ENCODE measurements around the gene CXorf58.

The CXorf58 gene

DNA sequence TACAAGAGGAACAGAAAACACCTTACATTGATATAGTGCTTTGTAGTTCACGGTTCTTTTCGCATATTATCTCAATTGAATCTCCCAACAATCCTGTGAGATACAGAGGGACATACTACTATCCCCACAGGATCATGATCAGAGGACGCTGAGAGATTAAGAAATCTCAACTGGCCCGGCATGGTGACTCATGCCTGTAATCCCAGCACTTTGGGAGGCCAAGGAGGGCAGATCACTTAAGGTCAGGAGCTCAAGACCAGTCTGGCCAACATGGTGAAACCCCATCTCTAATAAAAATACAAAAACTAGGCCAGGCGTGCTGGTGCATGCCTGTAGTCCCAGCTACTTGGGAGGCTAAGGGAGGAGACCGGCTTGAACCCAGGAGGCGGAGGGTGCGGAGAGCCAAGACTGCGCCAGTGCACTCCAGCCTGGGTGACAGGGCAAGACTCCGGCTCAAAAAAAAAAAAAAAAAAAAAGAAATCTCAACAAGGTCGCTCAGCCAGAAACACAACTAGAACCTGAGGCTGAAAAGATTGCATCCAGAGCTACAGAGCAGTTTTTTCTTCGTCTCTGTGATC is 7.5 kb upstream of the CXorf58 start:
- DNase-seq (ENCODE audit: low read depth in 2 of 2) = no peak

DNA sequence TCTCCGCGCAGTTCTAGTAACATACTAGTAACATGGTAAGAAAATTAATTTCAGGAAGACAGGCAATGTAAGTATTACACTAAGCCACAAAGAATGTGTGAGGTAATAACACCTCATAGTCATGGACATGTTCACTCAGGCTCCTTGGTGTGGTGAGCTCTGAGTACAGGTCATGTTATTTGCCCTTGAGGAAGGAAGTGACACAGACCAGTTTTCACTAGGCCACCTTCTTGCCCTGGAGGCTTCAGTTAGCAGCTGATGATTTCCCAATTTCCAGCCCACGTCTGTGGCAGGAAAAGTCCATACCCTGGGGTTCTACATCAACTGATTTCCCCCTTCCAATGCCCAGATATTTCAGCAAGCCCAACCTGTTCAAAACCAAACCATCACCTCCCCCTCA is 6.7 kb upstream of the CXorf58 start:
- DNase-seq (ENCODE audit: low read depth in 2 of 2) = no peak

DNA sequence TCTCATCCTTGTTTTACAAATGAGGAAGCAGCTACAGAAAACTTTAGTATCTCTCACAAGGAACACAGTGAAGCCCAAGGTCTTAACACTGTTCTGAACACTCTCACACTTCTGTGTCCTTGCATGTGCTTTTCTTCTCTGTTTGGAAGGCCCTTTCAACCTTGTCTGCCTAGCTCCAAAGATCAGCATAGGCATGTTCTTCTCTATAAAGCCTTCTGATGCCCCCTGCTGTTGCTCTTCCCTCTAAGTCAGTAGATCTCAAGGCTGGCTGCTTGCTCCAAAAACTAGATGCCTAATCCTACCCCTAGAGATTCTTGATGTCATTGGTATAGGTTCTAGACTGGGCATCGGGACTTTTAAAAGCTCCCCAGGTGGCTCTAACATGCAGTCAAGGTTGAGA is 6.0 kb upstream of the CXorf58 start:
- peak in 1 of 2 experiments; percentile 37 for DNase-seq (ENCODE audit: low read depth in 2 of 2)

DNA sequence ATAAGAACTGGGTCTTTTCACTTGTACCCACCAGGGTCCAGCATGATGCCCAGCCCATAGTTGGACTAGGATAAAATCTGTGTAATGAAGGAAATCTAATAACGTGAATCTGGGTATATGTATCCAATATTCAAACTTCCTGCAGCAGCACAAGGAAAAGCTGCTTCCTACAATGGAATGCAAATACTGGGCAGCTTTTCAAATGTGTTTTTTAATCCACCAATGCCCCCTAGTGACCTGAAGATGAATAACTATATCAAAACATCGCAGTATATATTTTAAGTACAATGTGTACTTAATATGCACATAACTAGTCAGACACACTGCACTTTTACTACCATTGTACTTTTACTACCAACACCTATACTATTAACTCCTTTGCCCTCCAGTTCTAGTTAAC is 5.4 kb upstream of the CXorf58 start:
- peak in 1 of 2 experiments; percentile 25 for DNase-seq (ENCODE audit: low read depth in 2 of 2)

DNA sequence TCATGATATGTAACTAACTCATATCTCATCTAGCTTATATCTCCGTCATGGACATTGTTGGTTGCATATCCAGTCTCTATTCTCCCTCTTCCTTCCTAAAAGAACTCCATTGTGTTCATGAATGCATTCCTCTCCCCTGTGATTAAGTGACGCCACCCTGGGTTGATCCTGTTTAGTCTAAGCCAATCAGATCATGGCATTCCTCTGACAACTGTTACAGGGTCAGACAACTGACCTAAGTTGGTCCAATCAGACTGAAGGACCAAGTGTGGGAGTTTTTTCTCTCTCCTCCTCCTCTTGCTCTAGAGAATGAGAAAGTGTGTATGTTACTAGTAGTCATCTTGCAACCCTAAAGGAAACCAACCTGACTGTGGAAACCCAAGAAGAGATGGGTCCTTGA is 3.7 kb upstream of the CXorf58 start:
- no peak for DNase-seq (ENCODE audit: low read depth in 2 of 2)

DNA sequence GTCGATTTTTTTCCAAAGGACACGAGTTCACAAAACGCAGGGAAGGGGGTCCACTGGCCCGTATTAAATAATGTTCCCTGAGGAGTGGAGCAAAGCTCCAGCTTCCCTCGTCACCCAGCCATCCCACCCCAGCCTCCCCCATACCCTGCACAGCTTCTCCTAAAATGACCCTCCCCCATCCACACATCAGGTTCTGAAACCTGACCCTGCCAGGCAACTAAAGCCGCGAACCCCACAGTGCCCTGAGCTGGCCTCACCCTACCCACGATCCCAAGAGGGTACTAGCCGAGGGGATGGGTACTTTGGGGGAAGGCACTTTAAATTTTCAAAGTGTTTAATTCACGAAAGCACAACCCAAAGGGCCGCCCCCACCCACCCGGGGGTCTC is 702 bp upstream of the CXorf58 start:
- DNase-seq (ENCODE audit: low read depth in 2 of 2) = no peak

DNA sequence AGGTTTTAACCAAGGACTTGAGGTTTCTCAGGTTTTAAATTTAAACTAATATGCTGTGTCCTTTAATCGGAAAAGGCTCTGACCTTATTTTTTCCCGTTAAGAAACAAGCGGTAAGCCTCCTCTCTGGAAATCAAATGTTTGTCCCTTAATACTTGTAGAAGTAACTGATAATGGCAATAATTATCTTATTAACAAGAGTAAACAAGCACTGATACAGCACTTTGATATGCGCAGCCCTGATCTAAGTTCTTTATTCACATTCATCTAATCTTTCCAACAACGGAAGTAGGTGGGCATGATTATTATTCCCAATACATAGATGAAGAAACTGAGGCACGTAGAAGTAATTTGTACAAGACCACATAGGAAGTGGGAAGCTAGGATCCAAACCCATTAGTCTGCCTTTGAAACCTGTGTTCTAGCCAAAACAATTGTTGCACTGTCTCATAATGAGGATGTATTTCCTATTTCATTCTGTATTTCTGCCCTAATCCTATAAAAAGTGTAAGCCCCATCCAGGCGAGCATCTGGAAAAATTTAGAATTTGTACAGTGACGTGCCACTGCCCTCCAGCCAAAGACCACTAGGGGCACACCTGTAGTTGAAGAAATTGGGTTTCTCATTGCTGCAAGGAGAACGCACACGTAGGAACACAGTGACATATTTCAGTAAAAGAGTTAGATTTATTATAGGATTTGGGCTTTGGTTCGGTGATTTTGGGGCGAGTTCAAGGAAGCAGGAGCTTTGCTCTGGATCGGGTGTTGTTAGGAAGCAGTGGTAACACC is 606 bp downstream of the CXorf58 start:
- no peak for DNase-seq (ENCODE audit: low read depth in 2 of 2)

DNA sequence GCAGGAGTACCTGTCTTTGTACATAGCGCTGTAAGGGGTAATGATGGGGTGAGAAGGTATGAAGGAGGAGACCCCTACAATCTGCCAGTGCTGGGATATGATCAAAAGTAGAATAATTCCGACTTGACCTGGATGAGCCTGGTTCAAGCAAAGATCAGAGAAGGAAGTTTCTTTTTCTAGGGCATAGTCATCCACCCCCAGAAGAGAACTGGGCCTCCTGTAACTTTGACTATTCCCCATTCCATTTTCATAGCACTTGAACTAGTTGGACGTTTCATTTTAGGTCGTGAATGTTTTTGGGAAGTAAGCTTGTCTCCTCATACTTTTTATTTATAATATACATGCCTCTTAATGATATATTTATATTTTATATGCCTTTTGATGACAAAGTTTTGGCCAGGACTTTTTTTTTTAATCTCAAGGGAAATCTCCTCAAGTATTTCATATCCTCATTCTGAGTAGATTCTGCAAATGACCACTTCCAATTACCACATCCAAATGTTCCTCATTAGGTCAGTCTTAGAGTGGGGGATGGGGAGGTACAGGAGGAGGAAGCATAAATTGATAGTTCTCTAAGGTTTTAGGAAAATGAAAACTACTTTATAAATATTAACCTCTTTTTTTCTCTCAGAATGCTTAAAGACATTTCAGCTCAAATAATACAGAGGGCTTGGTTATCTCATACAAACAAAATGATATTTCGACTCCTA is 3.5 kb downstream of the CXorf58 start:
- DNase-seq (ENCODE audit: low read depth in 2 of 2) = no peak

DNA sequence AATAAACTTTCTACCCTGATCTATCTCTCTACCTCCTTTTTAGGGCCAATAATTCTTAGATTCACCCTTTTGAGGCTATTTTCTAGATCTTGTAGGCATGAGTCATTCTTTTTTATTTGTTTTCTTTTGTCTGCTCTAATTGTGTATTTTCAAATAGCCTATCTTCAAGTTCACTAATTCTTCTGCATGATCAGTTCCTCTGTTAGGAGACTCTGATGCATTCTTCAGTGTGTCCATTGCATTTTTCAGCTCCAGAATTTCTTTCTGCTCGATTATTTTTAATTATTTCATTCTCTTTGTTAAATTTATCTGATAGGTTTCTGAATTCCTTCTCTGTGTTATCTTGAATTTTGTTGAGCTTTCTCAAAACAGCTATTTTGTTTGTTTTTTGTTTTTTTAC is 11.3 kb downstream of the CXorf58 start:
- DNase-seq (ENCODE audit: low read depth in 2 of 2) = no peak

DNA sequence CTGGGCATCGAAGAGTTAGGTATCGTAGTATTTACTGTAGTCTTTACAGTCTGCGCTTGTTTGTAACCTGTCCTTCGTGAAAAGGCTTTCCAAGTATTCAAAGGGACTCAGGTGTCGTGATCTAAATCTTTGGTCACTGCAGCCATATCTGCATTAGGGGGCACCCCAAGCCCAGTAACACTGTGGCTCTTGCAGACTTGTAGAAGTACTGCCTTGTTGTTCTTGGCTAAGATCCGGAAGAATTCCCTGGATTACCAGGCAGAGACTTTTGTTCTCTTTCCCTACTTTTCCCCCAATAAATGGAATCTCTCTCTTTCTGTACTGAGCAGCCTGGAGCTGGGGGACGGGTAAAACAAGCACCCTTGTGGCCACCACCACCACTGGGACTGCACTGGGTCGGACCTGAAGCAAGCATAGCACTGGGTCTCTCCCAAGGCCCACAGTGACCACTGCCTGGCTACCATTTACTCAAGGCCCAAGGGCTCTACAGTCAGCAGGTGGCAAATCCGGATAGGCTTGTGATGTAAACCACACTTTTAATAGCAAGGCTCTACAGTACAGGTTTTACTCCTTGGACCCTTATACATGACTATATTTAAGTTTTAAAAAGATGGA is 12.0 kb downstream of the CXorf58 start:
- no peak for DNase-seq (ENCODE audit: low read depth in 2 of 2)

DNA sequence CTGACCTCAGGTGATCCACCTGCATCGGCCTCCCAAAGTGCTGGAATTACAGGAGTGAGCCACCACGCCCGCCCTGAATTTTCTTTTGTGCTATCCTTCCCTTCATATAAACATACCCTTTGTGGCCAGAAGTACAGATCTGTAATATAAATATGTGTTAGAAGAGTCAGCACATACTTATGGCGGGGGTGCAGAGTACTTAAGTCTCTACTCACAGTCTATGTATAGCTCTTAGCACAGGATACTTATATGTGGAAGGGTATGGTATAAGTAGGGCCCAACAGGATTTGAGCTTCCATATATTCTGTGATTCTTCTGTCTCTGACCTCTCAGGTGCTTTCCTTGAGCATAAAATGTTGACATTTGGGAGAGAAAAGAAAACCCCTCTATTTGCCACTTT is 18.2 kb downstream of the CXorf58 start:
- no peak for DNase-seq (ENCODE audit: low read depth in 2 of 2)

DNA sequence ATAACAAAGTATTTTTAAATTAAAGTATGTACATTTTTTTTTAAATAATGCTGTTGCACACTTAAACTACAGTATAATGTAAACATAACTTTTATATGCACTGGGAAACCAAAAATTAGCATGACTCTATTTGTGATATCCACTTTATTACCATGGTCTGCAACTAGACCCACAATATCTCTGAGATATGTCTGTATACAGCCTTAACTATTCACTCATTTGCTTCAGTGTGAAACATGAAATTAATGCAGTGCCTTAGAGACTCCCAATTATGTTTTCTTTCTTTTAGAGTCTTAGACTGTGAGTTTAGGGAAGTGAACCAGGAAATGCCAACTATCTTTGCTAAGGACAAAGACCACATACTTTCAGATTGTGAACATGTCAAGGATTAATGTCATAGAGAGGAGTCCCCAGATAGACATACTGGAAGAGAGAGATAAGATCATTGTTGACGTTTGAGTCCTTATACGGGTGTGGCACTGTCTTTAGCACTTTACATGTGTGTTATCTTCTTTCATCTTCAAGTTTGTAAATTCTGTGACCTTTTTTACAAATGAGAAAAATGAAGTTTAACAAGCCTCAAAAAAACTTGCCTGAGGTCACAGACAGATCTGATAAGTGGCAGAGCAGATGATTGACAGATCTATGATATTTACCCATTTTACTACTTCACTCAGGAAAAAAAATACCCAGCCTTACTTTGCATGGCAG is 23.2 kb downstream of the CXorf58 start:
- no peak for DNase-seq (ENCODE audit: low read depth in 2 of 2)

DNA sequence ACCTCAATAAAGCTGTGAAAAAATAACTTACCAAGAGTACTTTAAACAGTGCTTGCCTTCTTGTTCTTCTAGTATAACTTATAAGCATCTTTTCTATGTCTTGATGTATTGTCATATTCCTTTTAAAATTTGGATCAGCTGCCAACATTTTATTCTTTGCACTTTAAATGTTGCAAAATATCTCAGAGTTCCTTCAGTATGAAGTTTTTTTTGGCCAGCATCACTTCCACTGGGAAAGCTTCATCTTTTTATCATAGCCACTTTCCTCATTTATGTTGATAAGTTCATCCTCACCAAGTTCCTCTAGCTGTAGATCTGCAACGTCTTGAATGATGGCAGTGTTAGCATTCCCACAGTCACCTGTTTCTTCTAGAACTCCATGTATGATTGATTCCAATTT is 24.2 kb downstream of the CXorf58 start:
- no peak for DNase-seq (ENCODE audit: low read depth in 2 of 2)

DNA sequence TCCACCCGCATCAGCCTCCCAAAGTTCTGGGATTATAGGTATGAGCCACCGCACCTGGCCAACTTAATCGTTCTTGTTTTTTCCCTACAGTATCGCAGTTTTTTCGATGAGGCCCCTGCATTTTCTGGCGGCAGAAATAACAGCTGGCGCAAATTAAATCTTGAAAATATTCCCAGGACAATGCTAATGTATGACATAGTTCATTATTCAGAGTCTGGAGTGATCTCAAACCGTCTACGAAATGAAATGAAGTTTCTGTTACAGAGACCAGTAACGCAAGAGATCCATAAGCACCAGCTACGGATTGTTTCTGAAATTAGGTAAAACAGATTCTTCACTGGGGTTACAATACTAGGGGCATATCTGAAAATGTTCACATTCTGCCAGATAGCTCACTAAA is 27.3 kb downstream of the CXorf58 start:
- DNase-seq (ENCODE audit: low read depth in 2 of 2) = peak in 1 of 2 experiments; percentile 24

DNA sequence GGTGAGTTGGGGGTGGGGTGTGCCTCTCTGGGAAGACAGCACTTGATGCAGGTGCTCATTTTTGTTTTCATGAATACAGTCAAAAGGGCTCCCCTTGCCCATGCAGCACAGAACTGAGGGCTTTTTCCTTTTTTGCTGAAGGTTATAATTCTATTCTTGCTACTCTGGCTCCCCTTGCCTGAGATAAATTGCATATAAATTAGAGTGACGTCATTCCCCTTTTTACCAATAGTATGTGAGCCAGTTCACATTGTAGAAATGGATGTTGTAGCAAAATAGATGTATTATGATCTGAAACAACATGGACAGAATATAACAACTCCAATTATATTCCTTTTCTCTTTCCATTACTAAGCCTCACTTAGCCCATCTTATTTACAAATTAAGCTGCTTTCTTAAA is 28.4 kb downstream of the CXorf58 start:
- no peak for DNase-seq (ENCODE audit: low read depth in 2 of 2)

DNA sequence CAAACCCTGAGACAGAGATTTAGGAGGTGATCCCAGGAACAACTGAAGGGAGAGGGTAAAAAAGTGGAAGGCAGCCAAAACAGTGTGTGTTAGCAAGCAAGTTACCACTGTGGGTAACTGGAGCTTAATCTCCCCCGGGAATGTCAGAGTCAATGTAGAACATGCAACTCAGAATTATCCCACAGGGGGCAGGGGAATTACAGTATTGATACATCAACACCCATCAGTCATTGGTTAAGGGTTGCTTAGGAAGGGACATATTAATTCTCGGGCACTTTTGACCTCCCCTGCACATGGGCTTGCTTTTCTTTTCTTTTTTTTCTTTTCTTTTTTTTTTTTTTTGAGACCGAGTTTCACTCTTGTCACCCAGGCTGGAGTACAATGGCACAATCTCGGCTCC is 29.3 kb downstream of the CXorf58 start:
- DNase-seq (ENCODE audit: low read depth in 2 of 2) = no peak

DNA sequence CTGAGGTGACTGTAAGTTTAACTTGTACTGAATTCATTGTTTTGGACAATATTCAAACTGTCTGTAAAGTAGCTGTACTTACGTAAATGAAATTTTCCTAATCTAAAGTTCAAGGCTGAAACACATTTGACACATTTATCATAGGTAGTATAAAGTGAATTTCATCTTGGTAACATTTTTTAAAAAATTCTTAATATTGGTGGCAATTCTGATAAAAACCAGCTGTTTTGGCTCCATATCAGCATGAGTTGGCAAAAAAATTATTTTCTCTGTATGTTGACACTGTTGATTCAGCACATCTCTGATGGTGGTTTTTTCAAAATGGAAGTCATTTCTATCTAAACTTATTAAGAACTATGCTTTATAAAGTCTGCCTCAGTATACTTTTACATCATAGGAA is 30.9 kb downstream of the CXorf58 start:
- DNase-seq (ENCODE audit: low read depth in 2 of 2) = no peak

DNA sequence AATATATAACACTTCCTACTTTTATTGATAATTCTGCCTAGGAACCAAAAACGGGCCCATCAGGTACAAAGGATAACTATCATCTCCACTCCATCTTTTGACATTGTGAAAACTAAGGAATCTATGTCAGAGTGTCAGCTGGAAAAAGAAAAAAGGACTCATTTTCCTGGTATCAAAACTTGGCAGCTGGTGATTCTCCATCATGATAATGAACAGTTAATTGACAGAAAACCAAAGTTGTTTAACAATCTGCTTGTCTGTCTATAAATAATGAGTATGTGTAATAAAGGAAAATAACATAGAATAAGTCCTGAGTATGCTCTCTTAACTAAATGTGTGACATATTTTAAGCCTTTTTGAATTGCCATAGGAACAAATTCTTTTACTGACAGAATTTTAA is 31.4 kb downstream of the CXorf58 start:
- DNase-seq (ENCODE audit: low read depth in 2 of 2) = no peak

DNA sequence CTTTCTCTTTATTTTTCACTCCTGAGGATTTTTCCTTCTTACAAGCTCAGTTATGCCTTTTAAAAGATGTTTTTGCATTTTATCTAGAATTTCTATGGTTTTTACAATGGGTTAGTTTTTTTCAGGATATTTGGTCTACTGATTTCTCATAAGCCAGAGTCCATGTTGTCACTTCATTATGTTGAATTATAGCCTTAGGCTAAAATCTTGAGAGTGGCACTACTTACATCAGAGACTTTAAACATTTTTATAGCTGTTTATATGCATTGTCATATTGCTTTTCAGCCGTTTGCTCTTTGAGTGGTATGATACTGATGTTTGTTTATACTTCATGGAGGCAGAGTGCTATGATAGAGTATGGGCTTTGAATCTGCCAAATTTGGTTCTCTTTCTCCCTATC is 36.4 kb downstream of the CXorf58 start:
- DNase-seq (ENCODE audit: low read depth in 2 of 2) = no peak

DNA sequence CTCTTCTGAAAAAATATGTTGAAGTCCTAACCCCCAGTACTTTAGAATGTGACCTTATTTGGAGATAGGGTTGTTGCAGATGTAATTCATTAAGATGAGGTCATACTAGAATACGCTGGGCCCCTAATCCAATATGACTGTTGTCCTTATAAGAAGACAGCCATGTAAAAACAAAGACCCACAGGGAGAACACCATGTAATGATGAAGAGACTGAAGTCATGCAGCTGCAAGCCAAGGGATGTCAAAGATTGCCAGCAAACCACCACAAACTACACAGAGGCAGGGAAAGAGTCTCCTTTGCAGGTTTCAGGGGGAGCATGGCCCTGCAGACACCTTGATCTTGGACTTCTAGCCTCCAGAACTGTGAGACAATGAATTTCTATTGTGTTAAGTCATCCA is 37.4 kb downstream of the CXorf58 start:
- DNase-seq (ENCODE audit: low read depth in 2 of 2) = no peak

DNA sequence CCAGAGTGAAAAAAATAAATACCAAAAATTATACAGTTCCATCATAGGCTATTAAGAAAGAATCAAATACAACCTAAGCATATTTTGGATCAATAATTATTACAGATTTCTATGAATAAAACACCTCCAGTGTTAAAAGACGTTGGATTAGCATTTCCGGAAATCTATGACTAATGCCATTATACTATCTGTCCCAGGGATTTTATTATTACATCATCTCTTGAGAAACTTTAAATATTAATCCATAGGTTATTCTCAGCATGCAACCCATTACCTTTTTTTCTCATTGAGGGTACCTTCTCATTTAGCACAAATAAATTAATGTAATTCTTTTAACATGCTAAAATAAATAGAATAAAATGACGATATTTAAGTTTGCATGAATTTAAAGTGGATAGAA is 44.6 kb downstream of the CXorf58 start:
- DNase-seq (ENCODE audit: low read depth in 2 of 2) = no peak
